Smooth muscle cell (in vitro differentiated cells): Measurements from ENCODE around the gene SERPINA12. TPM values are rescaled to one million over a fixed set of nuclear protein-coding genes. Genes with fewer than 3 reads are reported as not detected.

ENCODE experiments used
- DNase-seq: peaks from one replicate; lab custom pipeline; 2025; ENCODE audit not compliant: unreplicated experiment; lab: John Stamatoyannopoulos, UW
- H2AFZ ChIP-seq: fragments of 200-600 bp; sonication (generic); 2 replicates; pipeline ENCODE4 v1.6.0; 2016; ENCODE audit warnings: antibody characterized with exemption, low read depth, mild to moderate bottlenecking
- H3F3A ChIP-seq: fragments of 200-600 bp; sonication (generic); 2 replicates; pipeline ENCODE4 v1.6.0; 2017; ENCODE audit warnings: antibody characterized with exemption, low read depth
- H3K27ac ChIP-seq: fragments of 200-600 bp; sonication (generic); 2 replicates; pipeline ENCODE4 v1.5.1; 2016; ENCODE audit warnings: low read depth, mild to moderate bottlenecking
- H3K27me3 ChIP-seq: fragments of 200-600 bp; sonication (generic); 2 replicates; pipeline ENCODE4 v1.6.1; 2016; ENCODE audit warnings: low read depth, mild to moderate bottlenecking
- H3K36me3 ChIP-seq: fragments of 200-600 bp; sonication (generic); 2 replicates; pipeline ENCODE4 v1.5.1; 2016; ENCODE audit warnings: low read depth
- H3K4me1 ChIP-seq: fragments of 200-600 bp; sonication (generic); 2 replicates; pipeline ENCODE4 v1.5.1; 2016; ENCODE audit warnings: low read depth
- H3K4me2 ChIP-seq: fragments of 200-600 bp; sonication (generic); 2 replicates; pipeline ENCODE4 v1.6.0; 2016; ENCODE audit warnings: mild to moderate bottlenecking
- H3K4me3 ChIP-seq: fragments of 200-600 bp; sonication (generic); 2 replicates; pipeline ENCODE4 v1.5.1; 2016; ENCODE audit warnings: mild to moderate bottlenecking
- H3K79me2 ChIP-seq: fragments of 200-600 bp; sonication (generic); 2 replicates; pipeline ENCODE4 v1.6.0; 2016; ENCODE audit warnings: low read depth, mild to moderate bottlenecking
- H3K9ac ChIP-seq: fragments of 200-600 bp; sonication (generic); 2 replicates; pipeline ENCODE4 v1.6.0; 2016; ENCODE audit warnings: low read depth
- H3K9me3 ChIP-seq: fragments of 200-600 bp; sonication (generic); replicated peaks from 2 replicates; pipeline ENCODE4 v1.5.1; 2016; ENCODE audit warnings: low read depth
- H4K20me1 ChIP-seq: fragments of 200-600 bp; sonication (generic); 2 replicates; pipeline ENCODE4 v1.6.0; 2016; ENCODE audit warnings: low read depth
- CTCF ChIP-seq: fragments of 200-600 bp; sonication (generic); IDR thresholded peaks from 2 replicates; pipeline ENCODE4 v1.5.1; 2017; ENCODE audit warnings: borderline replicate concordance, mild to moderate bottlenecking, antibody characterized with exemption; ENCODE audit not compliant: insufficient read depth, poor library complexity, severe bottlenecking
- WGBS: methylation state at CpG from one replicate; pipeline ENCODE4 v1.1.7; 2016; ENCODE audit warnings: low lambda C conversion rate; 5-methylcytosine and 5-hydroxymethylcytosine counted together
- polyA plus RNA-seq: library from polyadenylated mRNA; unstranded; fragments of >200 nt; fragmentation: Nextera tagmentation; extraction: Ambion mirVana; gene quantifications from 2 replicates; pipeline ENCODE4 v1.2.1, GENCODE V29; 2016
- total RNA-seq: library from RNA; depleted of rRNA; stranded (reverse); fragments of >200 nt; gene quantifications from 2 replicates; pipeline ENCODE4 v1.2.3, GENCODE V29; 2014

The SERPINA12 gene
- total and polyA plus RNA-seq, 2 experiments from 2014 or later = not detected

GRCh38 chr14:94521375-94522114 lies 12.3 kb upstream of the SERPINA12 start:
- DNase-seq = no peak
- H3K4me2 ChIP-seq = no peak overlapping the region
- WGBS = 67% methylated on average over 5 of the region's 5 CpGs
- H3K9me3 ChIP-seq = no peaks in the 10 kb centered on the region
- no peak overlapping the region for H3K4me3 ChIP-seq
- H4K20me1 ChIP-seq = no peaks in the 10 kb centered on the region
- H3K27me3 ChIP-seq = peaks cover 3% of the 10 kb centered on the region
- H3K36me3 ChIP-seq = no peaks in the 10 kb centered on the region
- no peak for TF ChIP-seq CTCF
- no peaks in the 10 kb centered on the region for H3K79me2 ChIP-seq
- H3F3A ChIP-seq = no peaks in the 10 kb centered on the region
- H3K9ac ChIP-seq = no peak overlapping the region
- H3K4me1 ChIP-seq = no peaks in the 10 kb centered on the region
- no peak overlapping the region for H2AFZ ChIP-seq
- H3K27ac ChIP-seq = no peak overlapping the region

- H3K4me1 ChIP-seq = no peaks in the 10 kb centered on the region
- H3F3A ChIP-seq = no peaks in the 10 kb centered on the region
- H2AFZ ChIP-seq = no peak overlapping the region
- H4K20me1 ChIP-seq = no peaks in the 10 kb centered on the region
- TF ChIP-seq CTCF = no peak
- DNase-seq = no peak
- H3K79me2 ChIP-seq = no peaks in the 10 kb centered on the region
- no peak overlapping the region for H3K4me2 ChIP-seq
- no peaks in the 10 kb centered on the region for H3K9me3 ChIP-seq
- WGBS = 66% methylated on average over 7 of the region's 7 CpGs
- no peaks in the 10 kb centered on the region for H3K27me3 ChIP-seq
- no peak overlapping the region for H3K9ac ChIP-seq
- H3K36me3 ChIP-seq = no peaks in the 10 kb centered on the region
- no peak overlapping the region for H3K4me3 ChIP-seq
- no peak overlapping the region for H3K27ac ChIP-seq
Observed at GRCh38 chr14:94517641-94518257, 8.5 kb upstream of the SERPINA12 start.

GRCh38 chr14:94517248-94517640 lies 8.0 kb upstream of the SERPINA12 start:
- no peaks in the 10 kb centered on the region for H4K20me1 ChIP-seq
- WGBS = 67% methylated on average over 10 of the region's 10 CpGs
- no peak for DNase-seq
- H3K9me3 ChIP-seq = no peaks in the 10 kb centered on the region
- H3K27me3 ChIP-seq = no peaks in the 10 kb centered on the region
- no peak overlapping the region for H3K27ac ChIP-seq
- TF ChIP-seq CTCF = no peak
- H3K4me3 ChIP-seq = no peak overlapping the region
- no peaks in the 10 kb centered on the region for H3K79me2 ChIP-seq
- H2AFZ ChIP-seq = no peak overlapping the region
- H3F3A ChIP-seq = no peaks in the 10 kb centered on the region
- H3K36me3 ChIP-seq = no peaks in the 10 kb centered on the region
- no peak overlapping the region for H3K9ac ChIP-seq
- no peaks in the 10 kb centered on the region for H3K4me1 ChIP-seq
- H3K4me2 ChIP-seq = no peak overlapping the region

GRCh38 chr14:94515856-94516255 lies 6.6 kb upstream of the SERPINA12 start:
- H4K20me1 ChIP-seq = no peaks in the 10 kb centered on the region
- 94% methylated on average over 6 of the region's 6 CpGs for WGBS

More at GRCh38 chr14:94515856-94516255, 6.6 kb upstream of the SERPINA12 start:
- no peak for DNase-seq
- no peak for TF ChIP-seq CTCF
- H3K9me3 ChIP-seq = no peaks in the 10 kb centered on the region
- H3K27me3 ChIP-seq = no peaks in the 10 kb centered on the region
- no peaks in the 10 kb centered on the region for H3K36me3 ChIP-seq
- no peak overlapping the region for H3K27ac ChIP-seq
- H3K4me2 ChIP-seq = no peak overlapping the region
- no peak overlapping the region for H3K9ac ChIP-seq
- H3K79me2 ChIP-seq = no peaks in the 10 kb centered on the region
- H3K4me3 ChIP-seq = no peak overlapping the region
- no peak overlapping the region for H2AFZ ChIP-seq
- no peaks in the 10 kb centered on the region for H3F3A ChIP-seq
- H3K4me1 ChIP-seq = no peaks in the 10 kb centered on the region
